HepG2 (cell line): ENCODE data around the gene EHD4.

Experiments
- ELK4 ChIP-seq: sonication (generic); formaldehyde crosslinking; IDR thresholded peaks from 2 replicates; pipeline ENCODE4 v1.9.0; 2021; ENCODE audit warnings: missing genetic modification reagents, borderline replicate concordance
- EZH2 ChIP-seq: conservative IDR thresholded peaks from 2 replicates; pipeline ENCODE4 v1.6.1; 2012; ENCODE audit warnings: mild to moderate bottlenecking, low read depth, low read length, moderate library complexity
- GABPA ChIP-seq, 2 experiments: IDR thresholded peaks; 2 replicates each; pipeline ENCODE4 v1.6.1; 2011 to 2016; ENCODE audit warnings: low read depth in 2 of 2, low read length in 1 of 2, missing biosample characterization in 1 of 2, missing genetic modification characterization in 1 of 2
- GTF2F1 ChIP-seq: fragments of 150-350 bp; IDR thresholded peaks from 2 replicates; pipeline ENCODE4 v1.6.1; 2014; ENCODE audit warnings: low read length
- POLR2A ChIP-seq, 2 experiments: IDR thresholded peaks; 2 replicates each; pipeline ENCODE4 v1.6.1; 2011; ENCODE audit warnings: low read depth in 2 of 2, low read length in 2 of 2, mild to moderate bottlenecking in 1 of 2, moderate library complexity in 1 of 2; ENCODE audit not compliant: insufficient read depth in 1 of 2
- USF2 ChIP-seq, 2 experiments: sonication (generic) in 1 of 2; formaldehyde crosslinking in 1 of 2; IDR thresholded peaks; 2 replicates each; pipeline versions ENCODE4 v1.5.1 to v1.6.1; 2011 to 2020; ENCODE audit warnings: borderline replicate concordance in 1 of 2, low read depth in 1 of 2, low read length in 1 of 2, mild to moderate bottlenecking in 1 of 2, missing genetic modification reagents in 1 of 2, moderate library complexity in 1 of 2
- ZNF12 ChIP-seq: sonication (generic); formaldehyde crosslinking; IDR thresholded peaks from 2 replicates; pipeline ENCODE4 v1.5.0; 2020; ENCODE audit warnings: missing genetic modification reagents
- ZNF232 ChIP-seq: sonication (generic); formaldehyde crosslinking; IDR thresholded peaks from 2 replicates; pipeline ENCODE4 v1.4.0; 2020; ENCODE audit warnings: missing genetic modification reagents, borderline replicate concordance
- TF ChIP-seq, protein P1 (sequence below): sonication (generic); formaldehyde crosslinking; IDR thresholded peaks from 2 replicates; pipeline ENCODE4 v1.4.0; 2020; ENCODE audit warnings: missing genetic modification reagents, borderline replicate concordance

- TF ChIP-seq ZNF232: no peak
- TF ChIP-seq, protein P1, sequence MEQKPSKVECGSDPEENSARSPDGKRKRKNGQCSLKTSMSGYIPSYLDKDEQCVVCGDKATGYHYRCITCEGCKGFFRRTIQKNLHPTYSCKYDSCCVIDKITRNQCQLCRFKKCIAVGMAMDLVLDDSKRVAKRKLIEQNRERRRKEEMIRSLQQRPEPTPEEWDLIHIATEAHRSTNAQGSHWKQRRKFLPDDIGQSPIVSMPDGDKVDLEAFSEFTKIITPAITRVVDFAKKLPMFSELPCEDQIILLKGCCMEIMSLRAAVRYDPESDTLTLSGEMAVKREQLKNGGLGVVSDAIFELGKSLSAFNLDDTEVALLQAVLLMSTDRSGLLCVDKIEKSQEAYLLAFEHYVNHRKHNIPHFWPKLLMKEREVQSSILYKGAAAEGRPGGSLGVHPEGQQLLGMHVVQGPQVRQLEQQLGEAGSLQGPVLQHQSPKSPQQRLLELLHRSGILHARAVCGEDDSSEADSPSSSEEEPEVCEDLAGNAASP (CRISPR knock-in tag): no peak
- no peak for TF ChIP-seq GTF2F1
- TF ChIP-seq USF2 (IDR thresholded peaks at IDR 0.05; ENCODE audit: low read depth, low read length): no peak
- TF ChIP-seq USF2 (CRISPR knock-in tag; IDR thresholded peaks at IDR 0.05; ENCODE audit: borderline replicate concordance): no peak
- no peak for TF ChIP-seq ELK4 (CRISPR knock-in tag)
- TF ChIP-seq EZH2: no peak
- TF ChIP-seq GABPA (IDR thresholded peaks at IDR 0.05; ENCODE audit: low read depth, low read length): no peak
- no peak for TF ChIP-seq GABPA (CRISPR knock-in tag; IDR thresholded peaks at IDR 0.05; ENCODE audit: low read depth)
- TF ChIP-seq POLR2A (IDR thresholded peaks at IDR 0.05; ENCODE audit: insufficient read depth in 1 of 2, low read depth in 2 of 2, low read length in 2 of 2): no peak
- no peak for TF ChIP-seq ZNF12 (CRISPR knock-in tag)
These were observed 3.7 kb downstream of the EHD4 start for GRCh38 chr15:41968701-41969100.
